NAMALWA (cell line): ENCODE results near the gene ONECUT3.
"Not testable (repeated sequence)": the region's sequence is repeated elsewhere in the genome, so short reads cannot be mapped to it uniquely, and the experiment has no call there.

Experiments used
- DNase-seq: peaks from one replicate; pipeline ENCODE4 v3.0.0-alpha.2; 2015; ENCODE audit warnings: low spot score

The ONECUT3 gene

DNA sequence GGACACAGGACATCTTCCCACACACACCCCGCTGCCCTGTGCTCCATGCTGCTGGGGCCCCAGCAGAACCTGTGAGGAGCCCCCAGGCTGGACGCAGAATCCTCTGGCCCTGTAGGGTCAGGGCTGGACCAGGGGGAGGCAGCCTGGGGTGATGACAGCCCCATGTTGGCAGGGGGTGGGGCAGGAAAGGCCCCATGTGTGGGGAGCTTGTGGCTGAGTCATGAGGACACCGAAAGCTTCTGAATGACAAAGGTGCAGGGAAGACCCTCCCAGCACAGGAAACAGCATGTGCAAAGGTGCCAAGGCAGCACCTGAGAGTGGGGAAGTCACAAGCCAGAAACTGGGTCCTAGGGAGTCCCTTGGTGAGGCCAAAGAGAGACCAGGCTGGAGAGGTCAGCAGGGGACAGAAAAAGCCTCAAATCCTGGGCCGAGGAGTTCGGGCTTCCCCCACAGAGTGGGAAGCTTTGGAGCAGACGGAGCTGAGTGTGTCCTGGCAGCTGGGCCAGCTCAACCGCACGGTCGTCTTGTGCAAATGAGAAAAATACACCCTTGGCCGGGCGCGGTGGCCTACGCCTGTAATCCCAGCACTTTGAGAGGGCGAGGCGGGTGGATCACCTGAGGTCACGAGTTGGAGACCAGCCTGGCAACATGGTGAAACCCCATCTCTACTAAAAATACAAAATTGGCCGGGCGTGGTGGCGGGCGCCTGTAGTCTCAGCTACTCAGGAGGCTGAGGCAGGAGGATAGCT, 41.3 kb downstream of the ONECUT3 start:
- DNase-seq = no peak

GRCh38 chr19:1796395-1797142, 43.3 kb downstream of the ONECUT3 start:
- no peak for DNase-seq

- not testable (repeated sequence) for DNase-seq
These were observed 44.0 kb downstream of the ONECUT3 start for GRCh38 chr19:1797313-1797712.

DNA sequence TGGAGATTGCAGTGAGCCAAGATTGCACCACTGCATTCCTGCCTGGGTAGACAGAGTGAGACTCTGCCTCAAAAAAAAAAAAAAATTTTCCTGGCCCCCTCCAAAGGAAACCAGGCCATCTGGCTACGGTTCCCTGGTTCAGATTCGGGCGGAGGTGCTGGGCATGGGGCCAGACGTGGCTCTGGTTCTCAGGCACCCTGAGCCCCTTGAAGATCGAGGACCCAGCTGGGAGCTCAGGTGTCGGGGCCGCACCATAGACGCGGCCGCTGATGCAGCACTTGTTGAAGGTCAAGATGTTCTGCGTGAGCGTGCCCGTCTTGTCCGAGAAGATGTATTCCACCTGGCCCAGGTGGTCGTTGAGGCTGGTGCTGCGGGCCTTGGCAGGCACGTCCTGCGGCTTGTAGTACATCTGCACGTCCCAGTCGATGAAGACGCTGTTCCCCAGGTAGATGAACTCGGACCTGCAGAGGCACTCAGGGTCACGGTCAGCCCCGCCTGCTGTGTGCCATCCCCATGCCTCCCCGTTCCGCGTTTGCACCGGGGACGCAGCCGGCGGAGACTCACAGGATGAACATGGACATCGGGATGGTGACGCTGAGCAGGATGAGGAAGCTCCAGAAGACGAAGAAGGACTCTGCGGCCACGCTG, 46.5 kb downstream of the ONECUT3 start:
- no peak for DNase-seq

DNA sequence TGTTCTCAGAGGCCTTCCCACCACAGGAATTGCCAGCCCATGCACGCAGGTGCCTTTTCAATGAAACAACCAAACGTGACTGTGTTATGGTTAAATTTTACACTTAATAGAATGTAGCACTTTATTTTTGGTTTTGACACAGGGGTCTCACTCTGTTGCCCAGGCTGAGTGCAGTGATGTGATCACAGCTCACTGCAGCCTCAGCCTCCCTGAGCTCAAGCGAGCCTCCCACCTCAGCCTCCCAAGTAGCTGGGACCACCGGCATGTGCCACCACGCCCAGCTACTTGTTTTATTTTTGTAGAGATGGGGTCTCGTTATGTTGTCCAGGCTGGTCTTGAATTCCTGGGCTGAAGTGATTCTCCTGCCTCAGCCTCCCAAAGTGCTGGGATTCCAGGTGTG, 51.6 kb downstream of the ONECUT3 start:
- no peak for DNase-seq

DNA sequence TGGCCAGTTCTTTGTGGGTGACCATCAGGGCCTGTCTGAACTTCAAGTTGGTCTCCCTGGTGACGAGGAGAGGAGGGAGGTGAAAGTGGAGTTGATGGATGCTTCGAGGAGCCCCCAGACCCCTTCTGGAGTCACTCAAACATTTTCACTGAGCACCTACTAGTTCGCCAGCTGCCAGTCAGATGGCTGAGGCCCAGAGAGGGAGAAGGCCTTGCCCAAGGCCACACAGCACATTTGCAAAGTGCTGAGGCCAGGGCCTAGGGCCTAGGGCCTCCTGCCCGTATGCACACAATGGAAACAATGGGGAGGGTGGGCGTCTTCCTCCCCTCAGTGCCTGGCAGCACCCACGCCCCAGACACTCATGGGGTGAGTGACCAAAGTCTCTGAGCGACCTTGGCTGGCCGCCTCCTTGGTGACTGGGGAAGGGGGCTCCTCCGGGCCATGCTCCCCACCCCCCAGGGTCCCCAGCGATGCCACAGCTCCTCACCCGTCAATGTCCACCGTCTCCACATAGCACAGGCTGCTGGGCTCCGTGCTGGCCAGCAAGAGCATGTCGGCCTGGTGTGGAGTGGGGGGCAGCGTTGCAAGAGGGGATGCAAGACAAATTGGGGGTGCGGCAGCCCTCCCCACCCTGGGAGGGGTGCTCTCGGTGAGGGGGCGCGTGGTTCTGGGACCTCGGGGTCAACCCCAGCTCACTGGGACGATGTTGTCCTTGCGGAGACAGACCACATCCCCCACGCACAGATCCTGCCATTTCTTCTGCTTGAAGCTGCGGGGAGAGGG, 52.3 kb downstream of the ONECUT3 start:
- DNase-seq = no peak

DNA sequence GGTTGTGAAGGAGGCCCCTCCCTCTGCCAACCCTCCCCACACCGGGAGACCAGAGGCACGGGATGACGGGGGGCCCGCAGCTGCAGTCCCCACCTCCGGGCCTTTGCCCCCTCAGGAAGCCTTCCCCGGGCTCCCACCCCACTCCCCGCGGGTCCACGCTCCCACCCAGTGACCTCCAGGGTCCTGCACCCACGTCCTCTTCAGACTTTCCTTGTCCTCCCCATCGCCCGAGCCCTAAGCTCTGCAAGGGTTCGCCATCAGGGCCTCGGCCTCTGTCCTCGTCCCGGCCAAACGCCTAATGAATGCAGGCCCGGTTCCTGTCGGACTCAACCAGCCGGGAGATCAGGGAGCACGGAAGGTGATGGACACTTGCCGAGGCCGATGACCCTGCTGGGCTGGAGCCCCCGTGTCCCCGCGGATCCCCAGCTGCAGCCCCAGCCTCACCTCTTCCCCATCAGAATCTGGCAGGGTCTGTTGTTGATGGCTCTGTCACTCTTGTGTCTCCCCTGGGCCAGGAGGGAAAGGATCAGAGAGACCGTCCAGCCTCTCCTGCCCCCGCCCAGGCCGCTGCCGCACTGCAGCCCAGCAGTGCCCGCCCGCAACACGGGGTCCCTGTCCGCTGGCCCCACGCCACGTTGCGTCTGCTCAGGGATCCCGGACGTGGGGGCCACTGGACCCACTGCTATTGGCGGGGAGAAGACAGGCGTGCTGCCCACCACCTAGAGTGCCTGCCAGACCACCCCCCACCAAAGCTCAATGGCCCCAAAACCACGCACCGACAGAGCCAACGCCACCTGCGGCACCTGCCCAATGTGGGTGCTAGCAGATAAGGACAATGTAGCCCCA, 53.1 kb downstream of the ONECUT3 start:
- no peak for DNase-seq

DNA sequence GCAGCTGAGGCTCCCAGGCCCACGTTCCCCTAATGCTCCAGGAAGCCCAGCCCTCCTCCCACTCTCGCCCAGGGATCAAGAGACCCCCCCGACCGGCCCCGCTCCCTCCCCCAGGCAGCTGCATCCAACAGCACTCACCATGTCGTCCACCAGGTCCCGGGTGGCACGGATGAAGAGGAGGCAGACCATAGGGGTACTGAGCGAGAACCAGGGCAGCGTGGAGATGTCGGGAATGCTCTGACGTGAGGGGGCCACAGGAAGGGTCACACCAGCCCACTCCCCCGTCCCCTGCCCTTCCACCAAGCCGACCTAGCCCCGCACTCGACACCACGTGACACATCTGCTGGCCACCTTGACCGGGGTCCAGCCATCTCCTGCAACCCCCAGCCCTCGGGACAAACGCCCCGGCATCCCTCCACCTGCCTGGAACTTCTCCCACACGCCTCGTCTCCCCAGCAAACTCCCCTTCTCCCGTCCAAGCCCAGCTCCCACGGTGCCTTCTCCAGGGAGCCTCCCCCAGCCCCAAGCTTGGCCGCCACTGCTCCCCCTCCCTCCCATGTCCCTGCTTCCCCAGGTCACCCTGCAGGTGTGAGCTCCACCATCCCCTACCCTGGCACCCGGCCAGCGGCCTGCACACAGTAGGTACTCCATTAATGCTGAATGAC, 53.9 kb downstream of the ONECUT3 start:
- no peak for DNase-seq

GRCh38 chr19:1807695-1808394, 54.5 kb downstream of the ONECUT3 start:
- no peak for DNase-seq

DNA sequence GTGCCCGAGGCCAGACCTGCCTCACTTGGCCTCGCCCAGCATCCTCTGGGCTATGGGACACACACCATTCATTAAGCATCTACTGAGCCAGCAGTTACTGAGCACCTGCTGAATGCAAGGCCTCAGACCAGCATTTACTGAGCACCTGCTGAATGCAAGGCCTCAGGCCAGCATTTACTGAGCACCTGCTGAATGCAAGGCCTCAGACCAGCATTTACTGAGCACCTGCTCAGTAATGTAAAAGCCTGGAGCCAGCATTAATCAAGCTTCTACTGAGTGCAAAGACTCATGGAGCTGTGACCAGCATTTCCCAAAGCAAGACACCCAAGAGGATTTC, 55.1 kb downstream of the ONECUT3 start:
- DNase-seq = no peak

- DNase-seq = no peak
These were observed 56.4 kb downstream of the ONECUT3 start for GRCh38 chr19:1809678-1810077.

DNA sequence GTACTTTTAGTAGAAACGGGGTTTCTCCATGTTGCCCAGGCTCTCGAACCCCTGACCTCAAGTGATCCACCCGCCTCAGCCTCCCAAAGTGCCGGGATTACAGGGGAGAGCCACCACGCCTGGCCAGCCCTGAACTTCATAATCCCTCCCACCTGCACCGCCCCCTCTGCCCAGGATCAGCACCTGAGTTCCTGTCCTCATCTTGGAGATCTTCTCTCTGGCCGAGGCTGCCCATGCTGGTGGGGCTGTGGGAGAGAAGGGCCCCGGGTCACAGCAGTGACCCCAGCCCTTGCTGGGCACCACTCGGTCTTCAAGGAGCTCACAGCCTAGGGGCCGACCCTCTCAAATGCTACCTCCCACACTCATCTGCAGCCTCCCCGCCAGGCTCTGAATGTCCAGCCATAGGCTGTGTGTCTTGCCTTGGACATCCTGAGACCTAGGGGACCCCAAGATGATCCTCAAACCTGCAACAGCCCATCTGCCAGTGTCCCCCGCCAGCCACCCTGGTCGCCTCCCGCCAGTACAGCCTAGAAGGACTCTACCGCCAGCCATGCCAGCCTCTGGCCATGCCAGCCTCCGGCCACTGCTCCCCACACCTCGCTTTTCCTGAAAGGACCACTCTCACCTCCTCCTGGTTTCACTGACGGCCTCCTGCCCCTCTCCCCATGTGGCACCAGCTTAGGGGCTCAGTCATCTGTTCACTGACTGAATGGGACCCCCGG, 57.3 kb downstream of the ONECUT3 start:
- DNase-seq = no peak

DNA sequence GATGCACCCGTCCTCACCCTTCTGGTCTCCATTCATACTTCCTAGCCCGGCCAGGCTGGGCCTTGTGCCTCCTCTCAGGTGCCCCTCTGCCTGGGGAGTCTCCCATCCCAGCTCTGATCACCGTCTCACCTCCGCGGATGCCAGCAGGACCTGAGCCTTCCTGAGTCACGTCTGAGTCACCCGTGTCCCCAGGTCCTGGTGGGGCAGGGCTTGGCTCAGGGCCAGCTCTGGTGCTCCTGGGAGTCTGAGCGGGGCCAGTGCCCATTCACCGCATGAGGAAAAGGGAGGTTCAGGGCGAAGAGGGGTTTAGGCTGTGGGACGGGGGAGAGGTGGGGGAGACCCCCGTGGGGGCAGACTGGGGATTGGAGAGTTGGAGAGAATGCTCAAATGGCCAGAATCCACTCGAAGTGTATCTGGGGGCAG, 58.2 kb downstream of the ONECUT3 start:
- DNase-seq = no peak

DNA sequence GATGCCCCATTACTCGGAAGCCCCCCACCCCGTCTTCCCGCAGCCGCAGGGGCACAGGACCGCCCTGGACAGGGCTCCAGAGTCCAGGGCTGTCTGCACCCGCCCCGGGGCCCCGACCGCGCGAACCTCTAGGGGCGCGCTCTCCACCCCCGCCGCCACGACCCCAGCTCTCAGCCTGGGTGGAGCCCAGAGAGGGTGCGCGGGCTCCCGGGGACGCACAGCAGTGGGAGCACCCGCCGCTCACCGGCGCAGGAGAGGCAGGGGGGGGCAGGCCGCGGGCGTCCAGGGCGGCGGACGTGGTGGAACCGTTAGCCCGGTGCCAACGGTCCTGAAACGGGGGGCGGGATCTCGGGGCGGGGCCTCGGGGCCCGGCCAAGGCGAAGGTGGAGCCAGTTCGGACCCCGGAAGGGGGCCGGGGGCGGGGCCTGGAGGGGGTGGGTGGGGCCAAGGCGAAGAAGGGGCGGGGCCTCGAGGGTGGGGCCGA, 58.7 kb downstream of the ONECUT3 start, which contains the start of gene ATP8B3:
TSS of gene ATP8B3 (minus strand) at position 335 of the 484 bp plus-strand sequence. CDS start 540 bp downstream, outside the sequence.
- peak; percentile 77 for DNase-seq

DNA sequence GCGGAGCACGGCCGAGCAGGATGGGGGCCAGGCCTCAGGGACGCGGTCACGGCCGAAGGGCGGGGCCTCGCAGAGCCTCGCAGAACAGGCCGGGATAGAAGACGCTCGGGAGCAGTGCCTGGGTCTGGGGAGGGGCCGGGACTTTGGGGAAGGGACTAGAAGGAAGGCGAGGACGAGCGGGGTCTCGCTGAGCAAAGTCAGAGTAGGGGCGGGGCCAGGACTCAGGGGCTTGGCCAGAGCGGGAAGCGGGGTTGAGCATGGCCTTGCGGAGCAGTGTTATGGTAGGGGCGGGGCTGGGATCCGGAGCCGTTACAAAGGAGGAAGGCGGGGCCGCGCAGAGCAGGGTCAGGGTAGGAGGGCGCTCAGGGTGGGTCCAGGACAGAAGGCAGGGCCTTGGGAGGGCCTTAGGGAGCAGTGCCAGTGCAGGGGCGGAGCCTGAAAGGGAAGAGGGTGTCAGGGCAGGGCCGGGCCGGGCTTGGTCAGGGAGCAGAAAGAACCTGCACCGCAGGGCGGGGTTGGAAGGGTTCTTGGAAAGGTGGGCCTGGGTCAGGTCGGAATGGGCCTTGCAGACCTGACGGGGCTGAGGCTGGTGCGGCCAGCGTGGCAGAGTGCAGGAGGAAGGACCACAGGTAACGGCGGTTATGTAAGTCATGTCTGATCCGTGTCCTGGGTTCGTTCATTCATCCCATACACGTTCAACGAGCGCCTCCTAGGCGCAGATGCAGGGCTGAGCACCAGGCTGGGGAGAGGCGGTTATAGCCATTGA, 59.3 kb downstream of the ONECUT3 start:
- DNase-seq = peak; percentile 97

- peak; percentile 26 for DNase-seq
These were observed 60.2 kb downstream of the ONECUT3 start for GRCh38 chr19:1813192-1814182.

DNA sequence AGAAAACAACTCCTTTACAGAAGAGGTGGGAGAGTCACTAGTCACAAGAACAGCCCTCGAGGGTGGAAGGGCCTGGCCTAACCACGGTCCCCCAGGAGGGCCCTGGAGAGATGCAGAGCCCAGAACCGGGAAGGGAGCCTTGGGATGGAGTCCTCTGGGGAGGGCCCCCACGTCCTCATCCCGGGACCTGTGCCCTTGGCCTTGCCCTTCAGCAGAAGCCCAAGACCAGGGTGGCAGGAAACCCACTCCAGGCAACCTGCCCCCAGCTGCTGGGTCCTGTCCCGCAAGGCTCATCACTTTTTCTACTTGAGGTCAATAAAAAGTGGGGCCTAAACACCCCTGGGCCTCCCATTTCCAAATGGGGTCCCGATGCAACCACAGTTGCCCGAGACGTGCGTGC, 61.1 kb downstream of the ONECUT3 start:
- DNase-seq = no peak
